Coronary artery (tissue), 2 donors: ENCODE results near the gene METTL25B.

Experiments
- DNase-seq: peaks from one replicate; pipeline ENCODE4 v3.0.0-alpha.2; 2017; ENCODE audit warnings: low spot score
- H3K27ac ChIP-seq, 2 donors: fragments of 200-600 bp; sonication (generic); one replicate each; pipeline ENCODE4 v1.5.1; 2016 to 2019
- H3K4me3 ChIP-seq: fragments of 200-600 bp; sonication (generic); 2 replicates; pipeline ENCODE4 v1.5.1; 2016; ENCODE audit warnings: mild to moderate bottlenecking, moderate library complexity
- TF ChIP-seq, protein P1 (sequence below): fragments of 200-600 bp; sonication (generic); IDR thresholded peaks from one replicate; pipeline ENCODE4 v1.5.1; 2019; ENCODE audit warnings: antibody characterized with exemption

Gene METTL25B

DNA sequence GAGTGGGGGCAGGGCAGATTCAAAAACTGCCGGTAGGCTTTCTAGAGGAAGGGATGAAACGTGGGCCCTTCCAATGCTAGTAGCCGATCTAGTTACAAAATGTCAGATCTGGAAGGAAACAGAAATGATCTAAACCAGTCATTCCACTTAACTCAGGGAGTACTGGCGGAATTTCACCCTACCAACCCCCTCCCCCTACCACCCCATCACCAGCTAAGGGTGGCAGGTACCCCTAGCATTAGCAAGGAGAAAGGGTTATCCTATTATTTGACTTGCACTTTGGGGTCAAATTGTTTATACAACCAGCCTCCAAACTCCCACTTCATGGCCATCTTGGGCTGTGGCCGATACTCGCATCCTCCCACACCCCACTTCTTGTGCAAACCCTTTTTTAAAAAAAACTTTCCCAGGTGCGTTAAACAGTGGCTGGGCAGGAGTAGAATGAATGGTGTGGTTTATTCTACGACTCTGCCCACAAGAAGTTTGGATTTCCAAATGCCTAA, 13.3 kb downstream of the METTL25B start:
- Histone ChIP-seq H3K4me3 (peak overlapping the region; percentile 55), H3K27ac (peak overlapping the region; percentile 73 to 83)
- TF ChIP-seq, protein P1, sequence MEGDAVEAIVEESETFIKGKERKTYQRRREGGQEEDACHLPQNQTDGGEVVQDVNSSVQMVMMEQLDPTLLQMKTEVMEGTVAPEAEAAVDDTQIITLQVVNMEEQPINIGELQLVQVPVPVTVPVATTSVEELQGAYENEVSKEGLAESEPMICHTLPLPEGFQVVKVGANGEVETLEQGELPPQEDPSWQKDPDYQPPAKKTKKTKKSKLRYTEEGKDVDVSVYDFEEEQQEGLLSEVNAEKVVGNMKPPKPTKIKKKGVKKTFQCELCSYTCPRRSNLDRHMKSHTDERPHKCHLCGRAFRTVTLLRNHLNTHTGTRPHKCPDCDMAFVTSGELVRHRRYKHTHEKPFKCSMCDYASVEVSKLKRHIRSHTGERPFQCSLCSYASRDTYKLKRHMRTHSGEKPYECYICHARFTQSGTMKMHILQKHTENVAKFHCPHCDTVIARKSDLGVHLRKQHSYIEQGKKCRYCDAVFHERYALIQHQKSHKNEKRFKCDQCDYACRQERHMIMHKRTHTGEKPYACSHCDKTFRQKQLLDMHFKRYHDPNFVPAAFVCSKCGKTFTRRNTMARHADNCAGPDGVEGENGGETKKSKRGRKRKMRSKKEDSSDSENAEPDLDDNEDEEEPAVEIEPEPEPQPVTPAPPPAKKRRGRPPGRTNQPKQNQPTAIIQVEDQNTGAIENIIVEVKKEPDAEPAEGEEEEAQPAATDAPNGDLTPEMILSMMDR = no peak
- DNase-seq = no peak

DNA sequence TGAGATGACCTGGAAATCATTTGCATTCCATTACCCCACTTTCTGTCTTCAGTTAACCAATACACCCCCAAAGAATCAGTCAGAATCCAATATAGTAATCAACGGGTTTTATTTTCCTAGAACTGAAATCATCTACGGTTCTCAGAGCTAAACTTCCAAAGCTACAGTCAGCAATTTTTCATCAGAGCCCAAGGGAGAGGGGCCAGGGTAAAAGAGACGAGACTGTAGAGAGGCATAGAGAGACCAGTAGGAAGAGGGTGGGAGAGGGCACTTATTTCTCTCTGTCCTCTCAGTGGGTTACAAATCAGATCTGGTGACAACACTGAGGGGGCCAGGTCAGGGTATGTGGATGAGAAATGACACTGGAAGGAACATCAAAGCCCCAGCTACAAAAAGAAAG, 13.7 kb downstream of the METTL25B start:
- Histone ChIP-seq H3K27ac (peak overlapping the region; percentile 73 to 83), H3K4me3 (no peak overlapping the region)
- TF ChIP-seq, protein P1 = no peak
- DNase-seq = no peak

GRCh38 chr1:156742801-156743200, 14.5 kb downstream of the METTL25B start:
- H3K27ac ChIP-seq = no peak overlapping the region
- TF ChIP-seq, protein P1 = no peak
- no peak for DNase-seq
- no peak overlapping the region for H3K4me3 ChIP-seq

GRCh38 chr1:156743367-156744302, 15.4 kb downstream of the METTL25B start:
- DNase-seq = no peak
- TF ChIP-seq, protein P1 = no peak
- no peak overlapping the region for H3K4me3 ChIP-seq
- peak overlapping the region in 1 of 2 donors; percentile 22 for H3K27ac ChIP-seq

DNA sequence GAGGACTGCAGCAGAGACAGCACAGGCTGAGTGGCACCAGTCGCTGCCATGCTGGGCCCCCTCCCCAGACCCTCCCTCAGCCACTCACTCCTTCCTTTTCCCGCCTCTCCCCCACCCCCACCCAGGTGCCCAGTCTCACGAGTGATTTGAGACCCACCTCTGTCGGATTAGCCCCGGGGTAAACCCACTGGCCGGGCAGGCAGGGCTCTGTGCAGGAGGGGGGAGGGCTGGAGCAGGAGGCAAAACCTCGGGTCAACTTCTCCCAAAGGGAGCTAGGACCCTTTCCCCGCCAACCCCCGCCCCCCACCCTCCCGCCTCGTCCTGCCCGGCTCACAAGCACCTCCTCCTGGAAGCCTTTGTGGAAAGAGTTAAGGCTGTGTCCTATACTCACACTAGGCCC, 16.1 kb downstream of the METTL25B start:
- H3K4me3 ChIP-seq = no peak overlapping the region
- TF ChIP-seq, protein P1 = no peak
- H3K27ac ChIP-seq = peak overlapping the region in 1 of 2 donors; percentile 22
- no peak for DNase-seq

- peak overlapping the region; percentile 16 to 99 for H3K27ac ChIP-seq
- TF ChIP-seq, protein P1 = no peak
- H3K4me3 ChIP-seq = no peak overlapping the region
- no peak for DNase-seq
These were observed 16.6 kb downstream of the METTL25B start for GRCh38 chr1:156744786-156745419.
